Muscle of leg (tissue), 11 donors: Measurements from ENCODE around the gene SLC26A5. TPM values are rescaled to one million over a fixed set of nuclear protein-coding genes. Genes with fewer than 3 reads are reported as not detected.

Experiments used
- DNase-seq: peaks from one replicate; pipeline ENCODE4 v3.0.0; 2013
- H3K27ac ChIP-seq: one replicate; pipeline ENCODE4 v1.5.1; 2013; ENCODE audit warnings: mild to moderate bottlenecking, low read length, control low read depth
- H3K27me3 ChIP-seq: one replicate; pipeline ENCODE4 v1.6.1; 2013; ENCODE audit warnings: low read length; ENCODE audit not compliant: control insufficient read depth, insufficient read depth
- H3K36me3 ChIP-seq: one replicate; pipeline ENCODE4 v1.6.1; 2013; ENCODE audit warnings: low read length; ENCODE audit not compliant: control insufficient read depth, insufficient read depth
- H3K4me1 ChIP-seq: one replicate; pipeline ENCODE4 v1.6.1; 2013; ENCODE audit warnings: low read length; ENCODE audit not compliant: control insufficient read depth, insufficient read depth
- H3K4me3 ChIP-seq: one replicate; pipeline ENCODE4 v1.5.1; 2013; ENCODE audit warnings: low read length, control low read depth
- H3K9me3 ChIP-seq: replicated peaks from 2 replicates; pipeline ENCODE4 v1.6.1; 2013; ENCODE audit warnings: low read depth, low read length; ENCODE audit not compliant: control insufficient read depth
- WGBS: methylation state at CpG from one replicate; pipeline ENCODE4 v1.1.5; 2013; ENCODE audit warnings: missing lambda C conversion rate; ENCODE audit not compliant: insufficient coverage; 5-methylcytosine and 5-hydroxymethylcytosine counted together
- polyA plus RNA-seq, 8 donors: library from polyadenylated mRNA; unstranded; fragments of 120-200 nt; gene quantifications; one replicate each; pipeline versions ENCODE4 v1.2.1 to v1.2.3, GENCODE V29; 2013; ENCODE audit warnings: inconsistent platforms in 1 of 8, low replicate concordance in 1 of 8; ENCODE audit not compliant: insufficient read length in 8 of 8, insufficient read depth in 1 of 8
- total RNA-seq: library from RNA; stranded (reverse); fragments of 120-200 nt; gene quantifications from one replicate; pipeline ENCODE4 v1.2.4, GENCODE V29; 2013

SLC26A5 gene
- total and polyA plus RNA-seq, 9 donors: 0.12 to 0.31 (median 0.18) TPM; not detected in 3

DNA sequence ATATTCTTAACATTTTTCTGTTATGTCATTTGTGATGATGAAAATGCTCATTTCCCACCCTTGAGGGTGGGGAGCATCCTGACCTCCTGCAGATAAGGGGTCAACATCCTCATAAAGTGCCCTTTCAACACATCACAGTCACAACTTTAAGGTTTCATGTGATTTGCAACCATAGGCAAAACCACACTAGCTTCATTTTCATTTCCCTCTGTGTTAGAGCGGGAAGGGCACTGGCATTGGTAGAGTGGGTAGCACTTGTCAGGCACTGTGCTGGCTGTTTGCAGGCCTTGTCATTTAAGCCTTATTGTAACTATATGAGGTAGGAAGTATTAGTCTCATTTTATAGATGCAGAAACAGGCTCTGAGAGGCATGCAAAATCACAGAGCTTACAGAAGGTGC is 58.8 kb downstream of the SLC26A5 start:
- Histone ChIP-seq H3K9me3 (no peaks in the 10 kb centered on the region), H3K4me3 (no peak overlapping the region), H3K27ac (no peak overlapping the region), H3K36me3 (no peaks in the 10 kb centered on the region), H3K4me1 (no peaks in the 10 kb centered on the region), H3K27me3 (no peaks in the 10 kb centered on the region)
- WGBS: no CpG with 5 or more reads among the region's 1 CpG
- DNase-seq: no peak

DNA sequence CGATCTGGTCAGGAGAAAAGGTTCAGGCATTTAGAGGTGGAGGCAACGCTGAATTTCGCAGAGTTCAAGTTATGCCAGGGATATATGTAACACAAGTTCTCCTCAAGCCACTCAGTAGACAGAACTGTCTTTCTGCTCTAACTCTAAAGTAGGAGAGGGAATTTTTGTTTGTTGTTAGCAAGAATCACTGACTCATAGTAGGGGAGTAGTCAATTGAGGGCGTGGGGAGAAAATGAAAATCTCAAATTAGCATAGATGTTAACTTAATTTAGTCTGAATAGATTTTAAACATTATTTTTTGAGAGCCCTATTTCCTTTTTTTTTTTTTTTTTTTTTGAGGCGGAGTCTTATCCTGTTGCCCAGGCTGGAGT is 64.0 kb downstream of the SLC26A5 start:
- no peak overlapping the region for H3K27ac ChIP-seq
- H3K36me3 ChIP-seq: no peaks in the 10 kb centered on the region
- H3K4me1 ChIP-seq: no peaks in the 10 kb centered on the region
- DNase-seq: no peak
- H3K4me3 ChIP-seq: no peak overlapping the region
- no CpG with 5 or more reads among the region's 5 CpGs for WGBS
- no peaks in the 10 kb centered on the region for H3K27me3 ChIP-seq
- H3K9me3 ChIP-seq: no peaks in the 10 kb centered on the region

DNA sequence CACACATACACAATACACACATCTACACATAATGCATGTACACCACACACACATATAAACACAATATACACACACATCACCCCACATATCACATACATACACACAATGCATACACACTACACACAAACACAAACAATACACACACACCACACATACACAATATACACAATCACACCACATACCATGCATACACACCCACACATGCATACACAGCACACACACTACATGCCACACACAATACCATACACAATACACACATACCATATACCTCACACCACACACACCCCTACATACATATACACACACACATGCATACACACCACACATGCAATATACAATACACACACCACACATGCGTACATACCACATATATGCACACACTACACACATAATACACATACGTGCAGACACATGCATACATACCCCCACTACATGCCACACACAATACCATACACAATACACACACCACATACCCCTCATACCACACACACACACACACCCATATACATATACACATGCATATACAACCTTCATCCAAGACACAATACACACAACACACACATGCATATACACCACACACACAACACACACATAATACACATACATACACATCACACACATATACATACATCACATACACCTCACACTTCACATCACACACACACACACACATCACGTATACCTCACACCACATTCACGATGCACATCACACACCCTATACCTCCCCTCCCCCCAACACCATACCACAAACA is 64.6 kb downstream of the SLC26A5 start:
- Histone ChIP-seq H3K4me3 (no peak overlapping the region), H3K4me1 (no peaks in the 10 kb centered on the region), H3K27ac (no peak overlapping the region), H3K9me3 (no peaks in the 10 kb centered on the region), H3K27me3 (no peaks in the 10 kb centered on the region), H3K36me3 (no peaks in the 10 kb centered on the region)
- WGBS: 96% methylated on average over 2 of the region's 4 CpGs
- no peak for DNase-seq

DNA sequence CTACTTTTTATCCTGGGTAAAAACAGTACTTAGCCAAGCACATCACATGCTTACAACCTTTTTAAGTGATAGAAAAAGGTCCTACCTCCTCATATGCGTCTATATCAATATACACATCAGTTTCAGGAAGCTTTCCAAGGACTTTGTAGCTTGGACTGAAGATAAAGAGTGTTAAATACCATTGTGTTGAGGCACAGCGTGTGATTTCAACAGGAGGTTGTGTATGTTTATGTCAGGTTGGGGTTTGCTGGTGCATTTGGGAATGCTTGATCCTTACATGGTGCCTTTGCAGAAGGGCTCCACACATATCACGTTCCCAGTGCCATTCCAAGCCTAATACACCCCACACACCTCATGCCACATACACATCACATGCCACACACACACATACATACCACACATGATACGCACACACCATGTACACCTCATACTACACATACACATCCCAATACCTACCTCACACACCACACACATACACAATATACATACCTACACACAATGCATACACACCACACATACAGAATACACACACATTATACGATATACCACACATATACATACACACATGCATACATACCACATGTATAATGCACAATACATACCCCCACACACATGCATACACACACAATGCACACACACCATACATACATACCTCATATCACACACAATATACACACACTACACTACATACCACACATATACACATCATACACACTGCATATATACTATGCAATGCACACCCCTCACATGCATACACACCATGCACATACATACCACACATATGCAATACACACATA is 65.4 kb downstream of the SLC26A5 start:
- H3K9me3 ChIP-seq: no peaks in the 10 kb centered on the region
- 82% methylated on average over 3 of the region's 5 CpGs for WGBS
- H3K36me3 ChIP-seq: no peaks in the 10 kb centered on the region
- no peak overlapping the region for H3K4me3 ChIP-seq
- H3K27ac ChIP-seq: no peak overlapping the region
- H3K4me1 ChIP-seq: no peaks in the 10 kb centered on the region
- no peak for DNase-seq
- H3K27me3 ChIP-seq: no peaks in the 10 kb centered on the region

DNA sequence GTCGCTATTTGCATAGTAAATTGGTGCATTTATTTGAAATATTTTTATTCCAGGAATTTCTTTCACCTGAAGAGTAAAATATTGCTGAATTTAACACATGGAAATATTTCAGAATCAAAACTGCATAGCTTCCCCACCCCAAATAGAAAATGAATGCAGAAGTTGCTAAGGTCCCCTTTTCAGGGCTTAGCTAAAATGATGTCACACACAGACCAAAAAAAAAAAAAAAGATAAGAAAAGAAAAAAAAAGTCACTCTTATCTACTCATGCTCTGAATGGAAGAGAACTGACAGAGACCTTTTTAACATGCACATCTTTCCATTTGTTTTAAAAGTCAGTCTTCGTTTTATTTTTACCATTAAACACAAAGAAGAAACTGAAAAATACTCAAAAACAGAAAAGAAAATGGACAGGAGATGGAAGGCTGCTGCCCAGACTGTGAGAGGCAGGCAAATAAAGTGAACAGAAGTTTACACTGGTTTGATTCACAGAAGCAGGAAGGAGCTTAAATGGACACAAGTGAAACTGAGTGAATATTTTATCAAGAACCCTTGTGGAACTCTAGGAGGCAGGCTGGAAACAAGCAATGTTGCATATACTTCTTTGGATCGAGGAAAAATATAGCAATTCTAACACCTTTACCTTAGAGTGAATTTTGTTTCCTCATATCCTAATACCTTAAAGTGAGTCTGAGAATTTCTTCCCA is 66.6 kb downstream of the SLC26A5 start:
- H3K36me3 ChIP-seq: no peaks in the 10 kb centered on the region
- no peak overlapping the region for H3K27ac ChIP-seq
- H3K9me3 ChIP-seq: no peaks in the 10 kb centered on the region
- H3K27me3 ChIP-seq: no peaks in the 10 kb centered on the region
- H3K4me3 ChIP-seq: no peak overlapping the region
- H3K4me1 ChIP-seq: no peaks in the 10 kb centered on the region
- whole genome bisulfite sequencing: no CpG with 5 or more reads among the region's 3 CpGs
- no peak for DNase-seq

DNA sequence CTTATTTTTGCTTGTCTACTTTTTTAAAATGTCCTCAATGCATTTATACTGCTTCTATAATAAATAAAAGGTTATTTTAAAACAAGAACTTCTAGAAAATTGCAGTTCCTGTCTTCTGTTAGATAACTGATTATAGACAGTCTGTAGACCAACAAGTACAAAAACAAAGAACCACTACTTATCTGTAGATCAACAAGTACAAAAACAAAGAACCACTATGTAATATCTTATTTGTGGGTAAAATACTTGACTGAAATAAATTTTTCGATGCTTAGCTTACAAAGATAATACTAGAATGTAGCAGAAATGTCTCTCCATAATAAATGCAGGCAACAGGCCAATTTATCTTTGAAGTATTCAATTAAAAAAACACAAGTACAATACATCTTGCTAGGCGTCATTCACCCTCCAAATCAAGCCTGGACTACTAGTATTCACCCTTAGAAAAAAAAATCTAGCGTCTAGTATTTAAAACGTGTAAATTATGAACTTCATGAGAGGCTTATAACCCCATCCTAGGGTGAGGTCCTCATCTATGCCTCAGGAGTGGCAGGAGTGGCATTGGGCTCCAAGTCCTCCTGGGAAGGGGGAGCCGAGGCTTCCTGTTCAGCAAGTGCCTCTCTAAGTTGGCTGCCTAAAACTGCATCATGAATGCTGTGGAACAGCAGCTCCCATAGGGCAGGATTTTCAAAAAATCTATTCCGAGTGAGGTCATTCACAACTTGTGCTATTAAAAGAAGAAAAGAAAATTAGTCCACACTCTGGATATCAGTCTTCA is 72.0 kb downstream of the SLC26A5 start:
- no peaks in the 10 kb centered on the region for H3K9me3 ChIP-seq
- DNase-seq: no peak
- H3K27me3 ChIP-seq: no peaks in the 10 kb centered on the region
- H3K4me1 ChIP-seq: no peaks in the 10 kb centered on the region
- 71% methylated on average over 2 of the region's 6 CpGs for WGBS
- H3K4me3 ChIP-seq: no peak overlapping the region
- no peaks in the 10 kb centered on the region for H3K36me3 ChIP-seq
- no peak overlapping the region for H3K27ac ChIP-seq

DNA sequence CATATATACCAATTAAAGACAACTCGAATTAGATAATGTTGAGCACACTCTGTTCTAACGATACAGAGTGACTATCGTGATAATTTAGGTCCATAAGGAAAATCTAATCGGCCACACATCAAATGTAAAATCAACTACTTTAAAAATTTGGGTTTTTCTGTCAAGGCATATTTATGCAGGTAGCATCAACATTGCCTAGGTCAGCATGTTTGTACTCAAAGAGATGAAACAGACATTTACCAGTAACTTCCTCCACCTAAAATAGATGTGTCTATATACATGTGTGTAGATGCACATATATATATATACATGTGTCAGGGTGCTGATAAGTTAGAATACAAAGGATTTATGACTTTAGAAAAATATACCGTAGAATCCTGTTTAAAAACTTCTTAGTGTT is 76.6 kb downstream of the SLC26A5 start:
- Histone ChIP-seq H3K27ac (no peak overlapping the region), H3K9me3 (no peaks in the 10 kb centered on the region), H3K27me3 (no peaks in the 10 kb centered on the region), H3K36me3 (peaks cover 23% of the 10 kb centered on the region), H3K4me1 (no peaks in the 10 kb centered on the region), H3K4me3 (no peak overlapping the region)
- no CpG with 5 or more reads among the region's 5 CpGs for WGBS
- DNase-seq: no peak

DNA sequence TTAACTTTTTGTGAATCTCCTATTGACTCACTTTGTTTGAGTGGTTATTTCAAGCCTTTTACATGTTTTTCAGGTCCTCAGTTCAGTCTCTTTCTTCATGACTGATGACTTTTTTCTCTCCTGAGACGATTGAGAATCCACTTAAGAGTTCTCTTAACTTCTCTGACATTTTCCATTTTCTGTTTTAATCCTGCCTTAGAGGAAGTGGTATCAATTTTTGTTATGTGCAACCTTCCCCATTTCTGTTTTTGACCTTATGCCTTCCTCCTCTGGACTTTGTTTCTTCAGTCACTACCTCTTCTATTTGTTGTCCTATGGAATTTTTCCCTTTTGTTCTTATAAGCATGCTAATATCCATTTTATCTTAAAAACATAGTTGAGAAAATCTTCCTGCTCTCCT is 96.2 kb downstream of the SLC26A5 start:
- Histone ChIP-seq H3K9me3 (no peaks in the 10 kb centered on the region), H3K36me3 (peaks cover 2% of the 10 kb centered on the region), H3K4me3 (no peak overlapping the region), H3K27me3 (no peaks in the 10 kb centered on the region), H3K27ac (no peak overlapping the region), H3K4me1 (peaks cover 6% of the 10 kb centered on the region)
- no CpG with 5 or more reads among the region's 1 CpG for WGBS
- no peak for DNase-seq

DNA sequence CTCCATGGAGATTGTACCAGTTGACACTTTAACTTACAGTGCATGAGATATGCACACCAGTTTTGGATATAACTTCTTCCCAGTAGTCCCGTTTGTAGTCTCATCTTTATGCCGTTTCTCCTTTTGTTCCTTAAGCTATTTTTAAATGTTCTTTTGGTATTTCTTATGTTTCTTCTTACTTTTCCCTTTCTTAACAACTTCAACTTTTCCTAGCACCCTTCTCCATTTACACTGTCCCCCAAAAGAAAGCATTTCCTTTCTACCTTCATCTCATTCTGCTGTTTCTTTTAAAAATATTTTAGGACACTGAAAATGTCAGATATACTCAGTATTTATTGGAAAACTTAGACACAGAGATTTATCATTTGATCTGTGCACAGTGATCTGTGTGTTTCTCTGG is 97.0 kb downstream of the SLC26A5 start:
- peaks cover 2% of the 10 kb centered on the region for H3K36me3 ChIP-seq
- H3K27me3 ChIP-seq: no peaks in the 10 kb centered on the region
- H3K4me3 ChIP-seq: no peak overlapping the region
- no peak overlapping the region for H3K27ac ChIP-seq
- no CpG with 5 or more reads among the region's 2 CpGs for WGBS
- DNase-seq: no peak
- H3K4me1 ChIP-seq: peaks cover 6% of the 10 kb centered on the region
- no peaks in the 10 kb centered on the region for H3K9me3 ChIP-seq
